ENCODE data around the gene ZSCAN26. TPM values are rescaled to one million over a fixed set of nuclear protein-coding genes. Genes with fewer than 3 reads are reported as not detected.

The ZSCAN26 gene
- total RNA-seq, 4 donors from 2014 or later = 15.1 to 28.2 (median 24.1) TPM

- Histone ChIP-seq H3K4me1 (peaks cover 6 to 16% (median 14%) of the 10 kb centered on the region in 4 donors), H3K4me3 (no peak overlapping the region), H3K36me3 (peaks cover 25 to 51% (median 46%) of the 10 kb centered on the region in 4 donors), H3K27me3 (no peaks in the 10 kb centered on the region), H3K9me3 (peaks cover 0 to under 1% (median 0%) of the 10 kb centered on the region in 4 donors), H3K27ac (replicated peaks in 1 of 4) (no peak overlapping the region)
- intact Hi-C loops (cut with DNase I) = loop anchor here (5.0 kb wide), 1 partner anchor 80 kb away; no protein-coding TSS in a partner anchor
- WGBS = 80% methylated on average over 3 of the region's 3 CpGs
- TF ChIP-seq POLR2A (IDR thresholded peaks at IDR 0.05; ENCODE audit: low read depth) (no peak), CTCF (IDR thresholded peaks at IDR 0.05) (no peak), POLR2AphosphoS5 (IDR thresholded peaks at IDR 0.05) (no peak), EP300 (IDR thresholded peaks at IDR 0.05) (no peak)
- DNase-seq (ENCODE audit: extremely low spot score) = no peak
These were observed 10.8 kb downstream of the ZSCAN26 start for GRCh38 chr6:28277746-28278145.

- WGBS = 38% methylated on average over 3 of the region's 3 CpGs
- H3K36me3 ChIP-seq = peaks cover 12 to 42% (median 39%) of the 10 kb centered on the region in 4 donors
- no peak for DNase-seq (ENCODE audit: extremely low spot score)
- peaks cover 6 to 17% (median 14%) of the 10 kb centered on the region in 4 donors for H3K4me1 ChIP-seq
- peak overlapping the region; percentile 69 to 77 (median 76) for H3K4me3 ChIP-seq
- H3K27ac ChIP-seq (replicated peaks in 1 of 4) = peak overlapping the region in 3 of 4 donors; percentile 74 to 80 (median 78)
- H3K27me3 ChIP-seq = no peaks in the 10 kb centered on the region
- intact Hi-C loops (cut with DNase I) = loop anchor here (5.0 kb wide), 1 partner anchor 52 kb away; no protein-coding TSS in a partner anchor
- no peak for TF ChIP-seq POLR2AphosphoS5 (IDR thresholded peaks at IDR 0.05)
- TF ChIP-seq POLR2A (IDR thresholded peaks at IDR 0.05; ENCODE audit: low read depth) = no peak
- TF ChIP-seq CTCF (IDR thresholded peaks at IDR 0.05) = no peak
- TF ChIP-seq EP300 (IDR thresholded peaks at IDR 0.05) = no peak
- peaks cover 0 to 6% (median 0%) of the 10 kb centered on the region in 4 donors for H3K9me3 ChIP-seq
These were observed 13.8 kb downstream of the ZSCAN26 start for GRCh38 chr6:28280595-28281287.

- Histone ChIP-seq H3K36me3 (peaks cover 5 to 42% (median 37%) of the 10 kb centered on the region in 4 donors), H3K4me3 (peak within 1 kb of the TSS; percentile 69 to 77 (median 76)), H3K9me3 (peaks cover 0 to 6% (median 0%) of the 10 kb centered on the region in 4 donors), H3K27me3 (no peaks in the 10 kb centered on the region), H3K4me1 (peaks cover 6 to 17% (median 14%) of the 10 kb centered on the region in 4 donors), H3K27ac (replicated peaks in 1 of 4) (peak within 1 kb of the TSS; percentile 74 to 81 (median 79))
- TF ChIP-seq CTCF (IDR thresholded peaks at IDR 0.05) (no peak), POLR2AphosphoS5 (IDR thresholded peaks at IDR 0.05) (peak; percentile 34 to 68)
- 0% methylated on average over 20 of the region's 50 CpGs for WGBS
- intact Hi-C loops (cut with DNase I) = loop anchor here (5.0 kb wide), 1 partner anchor 51 kb away; no protein-coding TSS in a partner anchor
- no peak for DNase-seq (ENCODE audit: extremely low spot score)
These were observed 14.5 kb downstream of the ZSCAN26 start, which contains the start of gene PGBD1 for GRCh38 chr6:28281288-28282064. Gene PGBD1, plus strand, starts transcription at chr6:28281572. Its CDS starts 2,242 bp downstream, at chr6:28283814.

GRCh38 chr6:28282926-28283325, 16.0 kb downstream of the ZSCAN26 start:
- no peaks in the 10 kb centered on the region for H3K27me3 ChIP-seq
- peaks cover 12 to 44% (median 38%) of the 10 kb centered on the region in 4 donors for H3K36me3 ChIP-seq
- TF ChIP-seq POLR2A (IDR thresholded peaks at IDR 0.05; ENCODE audit: low read depth) (no peak), EP300 (IDR thresholded peaks at IDR 0.05) (no peak), CTCF (IDR thresholded peaks at IDR 0.05) (no peak), POLR2AphosphoS5 (IDR thresholded peaks at IDR 0.05) (no peak)
- intact Hi-C loops (cut with DNase I) = loop anchor here (5.0 kb wide), 1 partner anchor 49 kb away; no protein-coding TSS in a partner anchor
- H3K27ac ChIP-seq (replicated peaks in 1 of 4) = no peak overlapping the region
- H3K4me1 ChIP-seq = peaks cover 6 to 17% (median 14%) of the 10 kb centered on the region in 4 donors
- 100% methylated on average over 2 of the region's 2 CpGs for WGBS
- peak overlapping the region in 1 of 4 donors; percentile 76 for H3K4me3 ChIP-seq
- H3K9me3 ChIP-seq = peaks cover 0 to 6% (median 0%) of the 10 kb centered on the region in 4 donors
- no peak for DNase-seq (ENCODE audit: extremely low spot score)
